Caco-2 (cell line): ENCODE results near the gene RBKS. TPM values are rescaled to one million over a fixed set of nuclear protein-coding genes. Genes with fewer than 3 reads are reported as not detected.
A peak's percentile ranks its signal among the peaks of the same experiment; 100 is the strongest.

ENCODE experiments used
- BruUV-seq: library from RNA; stranded (reverse); fragments of 400-500 nt; replicated peaks from 2 replicates; lab custom pipeline; 2021; lab: Mats Ljungman, UMichigan
- CTCF ChIA-PET: fragments of 300-600 bp; sonication (Branson Sonifier 250); formaldehyde crosslinking; loops from one replicate; lab custom pipeline; 2022; ENCODE audit warnings: antibody characterized with exemption; lab: Charles Lee
- POLR2A ChIA-PET: fragments of 300-600 bp; sonication (Branson Sonifier 250); formaldehyde crosslinking; loops from one replicate; lab custom pipeline; 2022; ENCODE audit warnings: antibody characterized with exemption; lab: Charles Lee
- DNase-seq, 2 experiments: peaks; one replicate each; pipeline versions ENCODE4 v3.0.0 to v3.0.0-alpha.2; 2020 to 2022
- H3K27me3 ChIP-seq: replicated peaks from 2 replicates; pipeline ENCODE4 v1.6.0; 2011; ENCODE audit warnings: low read length; ENCODE audit not compliant: control insufficient read depth, insufficient read depth
- H3K36me3 ChIP-seq: 2 replicates; pipeline ENCODE4 v1.5.1; 2011; ENCODE audit warnings: low read length; ENCODE audit not compliant: control insufficient read depth, insufficient read depth
- H3K4me1 ChIP-seq: fragments of 250-450 bp; sonication (Bioruptor Pico); 2 replicates; pipeline ENCODE4 v1.5.1; 2020; ENCODE audit warnings: mild to moderate bottlenecking
- H3K4me3 ChIP-seq: 2 replicates; pipeline ENCODE4 v1.5.1; 2011; ENCODE audit warnings: low read depth, mild to moderate bottlenecking, control low read depth, low read length
- H3K9me3 ChIP-seq: fragments of 250-450 bp; sonication (Bioruptor Pico); 2 replicates; pipeline ENCODE4 v1.5.1; 2020; ENCODE audit warnings: mild to moderate bottlenecking, moderate library complexity
- H3K27ac Mint-ChIP-seq: one replicate; pipeline ENCODE4 v1.8.0; 2022; ENCODE audit warnings: mixed read lengths; ENCODE audit not compliant: unreplicated experiment
- H3K27me3 Mint-ChIP-seq: one replicate; pipeline ENCODE4 v1.8.0; 2022; ENCODE audit warnings: mixed read lengths; ENCODE audit not compliant: insufficient read depth, unreplicated experiment
- H3K36me3 Mint-ChIP-seq: one replicate; pipeline ENCODE4 v1.8.0; 2022; ENCODE audit warnings: mild to moderate bottlenecking, mixed read lengths; ENCODE audit not compliant: insufficient read depth, unreplicated experiment
- H3K4me1 Mint-ChIP-seq: one replicate; pipeline ENCODE4 v1.8.0; 2022; ENCODE audit warnings: low read depth, mixed read lengths; ENCODE audit not compliant: unreplicated experiment
- H3K4me3 Mint-ChIP-seq: one replicate; pipeline ENCODE4 v1.8.0; 2022; ENCODE audit warnings: mild to moderate bottlenecking, moderate library complexity, mixed read lengths; ENCODE audit not compliant: unreplicated experiment
- H3K9me3 Mint-ChIP-seq: one replicate; pipeline ENCODE4 v1.8.0; 2022; ENCODE audit warnings: mixed read lengths; ENCODE audit not compliant: unreplicated experiment
- intact Hi-C: fragments of 100-400 bp; cut with micrococcal nuclease; formaldehyde crosslinking; loops from one replicate; pipeline ENCODE4 v1.10.0; 2022; ENCODE audit not compliant: unreplicated experiment
- total RNA-seq: library from RNA; stranded (reverse); gene quantifications from 2 replicates; pipeline ENCODE4 v1.2.3, GENCODE V29; 2022
- TF ChIP-seq, protein P1 (sequence below), 2 experiments: fragments of 200-600 bp in 1 of 2; IDR thresholded peaks; 1 replicate in 1 of 2; 2 replicates in 1 of 2; pipeline versions ENCODE4 v1.5.1 to v1.8.0; 2011 to 2022; ENCODE audit warnings: antibody characterized with exemption in 1 of 2, control low read depth in 1 of 2, inconsistent platforms in 1 of 2, low read depth in 1 of 2, low read length in 1 of 2, mild to moderate bottlenecking in 1 of 2, moderate library complexity in 1 of 2; ENCODE audit not compliant: insufficient read depth in 1 of 2, severe bottlenecking in 1 of 2, unreplicated experiment in 1 of 2

RBKS gene
- total RNA-seq, 1 experiment from 2014 or later: 7.4 TPM

DNA sequence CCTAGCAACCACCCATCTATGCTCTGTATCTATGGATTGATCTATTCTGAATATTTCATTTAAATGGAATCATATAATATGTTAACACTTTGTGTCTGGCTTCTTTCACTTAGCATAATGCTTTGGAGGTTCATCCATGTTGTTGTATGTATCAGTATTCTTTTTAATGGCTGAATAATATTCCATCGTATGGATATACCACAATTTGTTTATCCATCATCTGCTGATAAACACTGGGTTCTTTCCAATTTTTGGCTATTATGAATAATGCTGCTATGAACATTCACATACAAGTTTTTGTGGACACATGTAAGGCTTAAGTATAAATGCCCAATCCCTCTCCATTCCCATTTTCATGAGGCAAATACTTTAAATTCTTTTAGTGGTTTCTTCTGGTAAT, 65.8 kb downstream of the RBKS start:
- no TSS peak for BruUV-seq
- no peak overlapping the region for H3K27ac Mint-ChIP-seq
- Histone ChIP-seq H3K9me3 (0 out of 2 replicates have a peak, but pooled peaks cover 6% of the 10 kb centered on the region), H3K4me3 (no peak overlapping the region), H3K27me3 (no peaks in the 10 kb centered on the region), H3K36me3 (no peaks in the 10 kb centered on the region), H3K4me1 (no peaks in the 10 kb centered on the region)
- ChIA-PET CTCF (no interaction called here), POLR2A (no interaction called here)
- peaks cover 22% of the 10 kb centered on the region for H3K9me3 Mint-ChIP-seq
- DNase-seq: no peak
- TF ChIP-seq, protein P1, sequence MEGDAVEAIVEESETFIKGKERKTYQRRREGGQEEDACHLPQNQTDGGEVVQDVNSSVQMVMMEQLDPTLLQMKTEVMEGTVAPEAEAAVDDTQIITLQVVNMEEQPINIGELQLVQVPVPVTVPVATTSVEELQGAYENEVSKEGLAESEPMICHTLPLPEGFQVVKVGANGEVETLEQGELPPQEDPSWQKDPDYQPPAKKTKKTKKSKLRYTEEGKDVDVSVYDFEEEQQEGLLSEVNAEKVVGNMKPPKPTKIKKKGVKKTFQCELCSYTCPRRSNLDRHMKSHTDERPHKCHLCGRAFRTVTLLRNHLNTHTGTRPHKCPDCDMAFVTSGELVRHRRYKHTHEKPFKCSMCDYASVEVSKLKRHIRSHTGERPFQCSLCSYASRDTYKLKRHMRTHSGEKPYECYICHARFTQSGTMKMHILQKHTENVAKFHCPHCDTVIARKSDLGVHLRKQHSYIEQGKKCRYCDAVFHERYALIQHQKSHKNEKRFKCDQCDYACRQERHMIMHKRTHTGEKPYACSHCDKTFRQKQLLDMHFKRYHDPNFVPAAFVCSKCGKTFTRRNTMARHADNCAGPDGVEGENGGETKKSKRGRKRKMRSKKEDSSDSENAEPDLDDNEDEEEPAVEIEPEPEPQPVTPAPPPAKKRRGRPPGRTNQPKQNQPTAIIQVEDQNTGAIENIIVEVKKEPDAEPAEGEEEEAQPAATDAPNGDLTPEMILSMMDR (IDR thresholded peaks at IDR 0.05; ENCODE audit: insufficient read depth in 1 of 2, low read depth in 1 of 2, low read length in 1 of 2, severe bottlenecking in 1 of 2, unreplicated experiment in 1 of 2): no peak
- H3K27me3 Mint-ChIP-seq: no peaks in the 10 kb centered on the region
- no peak overlapping the region for H3K4me3 Mint-ChIP-seq
- peaks cover 10% of the 10 kb centered on the region for H3K4me1 Mint-ChIP-seq
- peaks cover 5% of the 10 kb centered on the region for H3K36me3 Mint-ChIP-seq
- intact Hi-C loops: no loop called here

DNA sequence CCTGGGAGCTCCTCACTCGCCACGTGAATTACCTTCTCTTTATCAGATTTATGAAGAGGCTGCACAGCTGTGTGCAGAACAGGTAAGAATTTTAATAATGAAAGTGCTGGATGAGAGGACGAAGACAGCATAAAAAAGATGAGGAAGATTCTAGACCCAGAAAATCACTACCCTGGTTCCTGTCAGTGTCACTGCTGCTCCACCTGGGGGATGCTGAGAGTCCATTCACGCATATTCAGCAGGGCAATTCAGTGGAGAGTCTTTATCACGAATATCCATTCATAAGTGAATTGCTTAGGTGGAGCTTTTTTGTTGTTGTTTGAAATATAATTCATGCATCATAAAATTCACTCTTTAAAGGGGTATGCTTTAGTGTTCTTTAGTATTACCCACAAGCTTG, 66.6 kb downstream of the RBKS start:
- Mint-ChIP-seq H3K4me1 (peaks cover 10% of the 10 kb centered on the region), H3K4me3 (no peak overlapping the region), H3K9me3 (peaks cover 22% of the 10 kb centered on the region), H3K27ac (no peak overlapping the region), H3K36me3 (peaks cover 5% of the 10 kb centered on the region), H3K27me3 (no peaks in the 10 kb centered on the region)
- intact Hi-C loops: no loop called here
- TF ChIP-seq, protein P1 (IDR thresholded peaks at IDR 0.05; ENCODE audit: insufficient read depth in 1 of 2, low read depth in 1 of 2, low read length in 1 of 2, severe bottlenecking in 1 of 2, unreplicated experiment in 1 of 2): peak in 1 of 2 experiments; percentile 20
- no peaks in the 10 kb centered on the region for H3K27me3 ChIP-seq
- H3K36me3 ChIP-seq: no peaks in the 10 kb centered on the region
- no peak overlapping the region for H3K4me3 ChIP-seq
- BruUV-seq: no TSS peak
- H3K4me1 ChIP-seq: no peaks in the 10 kb centered on the region
- DNase-seq: no peak
- ChIA-PET POLR2A (no interaction called here), CTCF (no interaction called here)
- 0 out of 2 replicates have a peak, but pooled peaks cover 6% of the 10 kb centered on the region for H3K9me3 ChIP-seq

DNA sequence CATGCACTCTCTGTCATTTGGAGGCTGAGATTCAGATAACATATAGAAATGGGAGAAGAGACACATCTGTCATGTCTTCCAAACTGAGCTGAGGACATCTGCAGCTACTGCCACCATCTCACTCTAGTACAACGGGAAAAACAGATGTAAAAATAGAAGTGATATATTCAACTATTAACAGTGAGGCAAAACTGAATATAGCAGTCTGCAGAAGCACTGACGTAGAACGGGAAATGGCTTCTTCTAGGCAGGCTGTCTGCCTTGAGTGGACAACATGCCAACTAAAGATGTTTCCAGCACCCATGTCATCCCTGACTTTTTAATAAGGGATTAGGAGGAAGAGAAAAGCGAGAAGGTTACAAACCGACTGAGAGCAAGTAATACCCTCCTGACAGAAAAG, 67.1 kb downstream of the RBKS start:
- ChIA-PET POLR2A (no interaction called here), CTCF (no interaction called here)
- no peak overlapping the region for H3K4me3 ChIP-seq
- no TSS peak for BruUV-seq
- Mint-ChIP-seq H3K4me3 (no peak overlapping the region), H3K27me3 (no peaks in the 10 kb centered on the region), H3K4me1 (peaks cover 5% of the 10 kb centered on the region), H3K27ac (peak overlapping the region; percentile 25), H3K9me3 (peaks cover 22% of the 10 kb centered on the region), H3K36me3 (peaks cover 5% of the 10 kb centered on the region)
- H3K27me3 ChIP-seq: no peaks in the 10 kb centered on the region
- 0 out of 2 replicates have a peak, but pooled peaks cover 6% of the 10 kb centered on the region for H3K9me3 ChIP-seq
- intact Hi-C loops: no loop called here
- TF ChIP-seq, protein P1 (IDR thresholded peaks at IDR 0.05; ENCODE audit: insufficient read depth in 1 of 2, low read depth in 1 of 2, low read length in 1 of 2, severe bottlenecking in 1 of 2, unreplicated experiment in 1 of 2): no peak
- no peaks in the 10 kb centered on the region for H3K4me1 ChIP-seq
- H3K36me3 ChIP-seq: no peaks in the 10 kb centered on the region
- DNase-seq: no peak
